ENCODE measurements around the gene TNS2. TPM values are rescaled to one million over a fixed set of nuclear protein-coding genes. Genes with fewer than 3 reads are reported as not detected.
A peak's percentile ranks its signal among the peaks of the same experiment; 100 is the strongest.
"Not testable (repeated sequence)": the region's sequence is repeated elsewhere in the genome, so short reads cannot be mapped to it uniquely, and the experiment has no call there.

TNS2 gene
- total and polyA plus RNA-seq, 2 of the 13 experiments (the other 11 are each of a cell fraction or from before 2014, with no cell fraction given) = 8.9 to 20.4 TPM

- TF ChIP-seq HNRNPH1 (optimal IDR thresholded peaks at IDR 0.05; ENCODE audit: low read depth, low read length) = no peak
- TF ChIP-seq SRSF9 (IDR thresholded peaks at IDR 0.05; ENCODE audit: borderline replicate concordance, insufficient read depth, low read depth, low read length, poor library complexity, severe bottlenecking) = no peak
- TF ChIP-seq NFIB (CRISPR knock-in tag; IDR thresholded peaks at IDR 0.05; ENCODE audit: borderline replicate concordance) = no peak
- no peak for TF ChIP-seq GPN1 (CRISPR knock-in tag; IDR thresholded peaks at IDR 0.05; ENCODE audit: borderline replicate concordance)
- no peak for TF ChIP-seq ZFY (CRISPR knock-in tag; IDR thresholded peaks at IDR 0.05)
- no peak for TF ChIP-seq STAT6 (CRISPR knock-in tag; IDR thresholded peaks at IDR 0.05; ENCODE audit: borderline replicate concordance)
- no peak for TF ChIP-seq MAFK (conservative IDR thresholded peaks at IDR 0.05 in 1 of 2, IDR thresholded peaks at IDR 0.05 in 1 of 2; ENCODE audit: low read length in 2 of 2)
- no peak for TF ChIP-seq HNF1B (CRISPR knock-in tag; IDR thresholded peaks at IDR 0.05)
- no peak for TF ChIP-seq ZNF569 (CRISPR knock-in tag; IDR thresholded peaks at IDR 0.05; ENCODE audit: borderline replicate concordance)
Measured at GRCh38 chr12:53007343-53007742, 42.5 kb upstream of the TNS2 start (continued).

GRCh38 chr12:53008760-53009159 is 41.1 kb upstream of the TNS2 start:
- FAIRE-seq; H3K9me3 ChIP-seq (ENCODE audit: low read length); DNase-seq (ENCODE audit: low spot score); intact Hi-C loops (cut with micrococcal nuclease; ENCODE audit: unreplicated experiment); in situ Hi-C loops (cut with HindIII; ENCODE audit: extremely low pct_ligation_motif_present, low pct_unique_long_range_greater_than_20kb); H3K27me3 ChIP-seq (ENCODE audit: control insufficient read depth in 1 of 2, insufficient read depth in 2 of 2, low read length in 2 of 2); BruUV-seq (replicated peaks); ATAC-seq; H2AFZ ChIP-seq (ENCODE audit: low read length); CTCF ChIA-PET (ENCODE audit: low intra/inter-chr PET ratio, low total read pairs): not testable (repeated sequence)
- 63% methylated on average over 15 of the region's 15 CpGs for WGBS (ENCODE audit: low lambda C conversion rate)
- peaks cover 68% of the 10 kb centered on the region for H4K20me1 ChIP-seq (ENCODE audit: insufficient read depth, low read length)
- peaks cover 72% of the 10 kb centered on the region for H3K4me1 ChIP-seq (ENCODE audit: insufficient read depth, low read length)
- H3K79me2 ChIP-seq (ENCODE audit: insufficient read depth, low read length) = peaks cover 72% of the 10 kb centered on the region
- peak overlapping the region; percentile 99 for H3K9ac ChIP-seq (ENCODE audit: insufficient read depth, low read depth, low read length)
- peak overlapping the region; percentile 81 for H3K4me2 ChIP-seq (ENCODE audit: low read depth, low read length)
- POLR2A ChIA-PET = interaction anchor here (1.2 to 1.6 kb wide), 2 partner anchors 35 to 38 kb away, joined by 3 to 5 read pairs; no protein-coding TSS in a partner anchor
- H3K4me3 ChIP-seq (replicated peaks in 1 of 3; ENCODE audit: insufficient read depth in 1 of 3, low read depth in 2 of 3, low read length in 3 of 3) = peak overlapping the region; percentile 89 to 93 (median 92)
- H3K36me3 ChIP-seq (replicated peaks in 1 of 2; ENCODE audit: control insufficient read depth in 1 of 2, insufficient read depth in 2 of 2, low read length in 2 of 2) = peaks cover 1 to 29% of the 10 kb centered on the region in 2 experiments; a peak in 4 of 5 replicates
- peak overlapping the region; percentile 99 for H3K27ac ChIP-seq (ENCODE audit: extremely low read length, insufficient read depth, low read length)

Data from HepG2 (cell line).